NCI-H526 treated with DMSO at 0.1 percent for 48 hours (cell line): ENCODE measurements around the gene C22orf23.

Experiments used
- DNase-seq: peaks from one replicate; lab custom pipeline; 2025; lab: John Stamatoyannopoulos, UW

The C22orf23 gene

GRCh38 chr22:37953437-37954179 is at the start of gene C22orf23, which contains the start of gene POLR2F:
Gene C22orf23, minus strand, starts transcription at chr22:37953601. Its CDS starts 452 bp downstream, at chr22:37953149.
Gene POLR2F, plus strand, starts transcription at chr22:37953699. Its CDS starts 89 bp downstream, at chr22:37953788.
- DNase-seq, result peak; percentile 78

GRCh38 chr22:37999640-38000272 is 46.4 kb upstream of the C22orf23 start:
- peak; percentile 0 for DNase-seq

DNA sequence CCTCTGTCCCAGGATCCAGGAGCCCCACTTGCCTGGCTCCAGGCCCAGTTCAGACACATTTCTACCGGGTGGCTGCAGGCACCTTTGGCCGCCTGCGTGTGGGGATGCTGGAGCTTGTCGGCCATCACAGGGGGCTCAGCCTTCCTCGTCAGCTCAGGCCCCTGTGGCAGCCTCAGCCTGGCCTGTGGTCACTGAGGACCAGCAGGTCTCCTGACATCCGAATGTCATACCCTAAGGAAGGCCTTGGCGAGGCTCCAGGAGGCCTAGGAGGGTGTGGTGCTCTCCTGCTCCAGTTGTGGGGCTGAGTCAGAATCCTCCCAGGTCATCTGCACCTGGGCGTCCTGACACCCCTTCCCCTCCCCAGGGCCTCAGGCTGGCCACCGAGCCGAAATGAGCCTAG is 45.8 kb upstream of the C22orf23 start:
- no peak for DNase-seq

DNA sequence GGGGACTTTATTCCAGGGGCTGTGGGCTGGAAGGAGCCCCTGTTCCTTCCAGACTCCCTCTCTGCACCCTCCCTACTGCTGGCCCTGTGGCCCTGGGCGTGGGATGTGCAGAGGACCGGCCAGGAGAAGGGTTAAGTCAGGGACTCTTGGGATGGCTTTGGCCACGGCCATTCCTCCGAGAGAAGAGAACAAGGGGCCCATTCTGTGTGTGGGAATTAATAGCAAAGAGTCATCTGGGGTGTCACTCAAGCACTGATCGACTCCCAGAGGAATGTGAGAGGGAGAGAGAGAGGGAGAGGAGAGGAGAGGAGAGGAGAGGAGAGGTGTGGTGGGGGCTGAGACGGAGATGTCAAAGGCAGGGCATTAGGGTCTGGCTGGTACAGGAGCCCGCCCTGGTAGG is 45.1 kb upstream of the C22orf23 start:
- no peak for DNase-seq

- no peak for DNase-seq
These were observed 43.3 kb upstream of the C22orf23 start for GRCh38 chr22:37996515-37997246.

DNA sequence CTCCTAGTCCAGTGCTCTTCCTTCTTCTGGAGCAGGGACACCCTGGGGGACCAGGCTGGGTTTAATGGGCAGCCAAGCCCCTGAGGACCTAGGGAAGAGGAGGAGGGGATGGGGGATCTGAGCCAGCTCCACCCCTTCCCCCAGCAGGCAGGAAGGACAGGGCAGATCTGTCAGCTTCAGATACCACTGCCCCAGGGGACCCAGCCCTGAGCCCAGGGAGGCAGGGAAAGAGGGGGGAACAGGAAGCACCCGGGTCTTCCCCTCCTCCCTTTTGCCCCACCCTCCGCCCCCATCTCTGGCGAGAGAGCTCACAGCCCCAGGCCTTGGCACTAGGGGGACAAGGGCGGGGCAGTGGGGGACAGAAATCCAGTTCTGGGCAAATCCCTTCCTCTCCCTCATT is 42.7 kb upstream of the C22orf23 start:
- no peak for DNase-seq

GRCh38 chr22:37995460-37995859 is 42.1 kb upstream of the C22orf23 start:
- DNase-seq, result no peak

DNA sequence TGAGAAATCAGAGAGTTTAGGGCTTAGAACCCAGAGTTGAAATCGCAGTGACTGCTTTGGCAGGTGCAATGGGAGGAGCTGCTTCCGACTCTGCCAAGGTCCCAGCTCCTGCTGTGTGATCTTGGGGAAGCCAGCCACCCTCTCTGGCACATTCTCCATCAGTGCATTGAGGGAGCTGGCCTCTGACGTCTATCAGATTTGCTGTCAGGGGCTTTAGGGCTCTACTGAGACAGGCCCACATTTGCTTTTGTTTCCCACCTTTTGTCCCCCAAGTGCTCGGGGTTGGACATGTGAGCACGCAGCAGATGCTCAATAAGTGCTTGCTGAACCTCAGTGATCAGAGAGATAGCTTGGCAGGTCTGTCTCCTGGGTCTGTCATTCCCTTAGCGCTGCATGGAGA is 41.6 kb upstream of the C22orf23 start:
- no peak for DNase-seq

- DNase-seq, result no peak
These were observed 40.6 kb upstream of the C22orf23 start for GRCh38 chr22:37994049-37994448.

GRCh38 chr22:37991731-37992442 is 38.5 kb upstream of the C22orf23 start:
- no peak for DNase-seq

- no peak for DNase-seq
These were observed 37.5 kb upstream of the C22orf23 start for GRCh38 chr22:37990862-37991261.

- no peak for DNase-seq
These were observed 36.9 kb upstream of the C22orf23 start for GRCh38 chr22:37990301-37990700.

DNA sequence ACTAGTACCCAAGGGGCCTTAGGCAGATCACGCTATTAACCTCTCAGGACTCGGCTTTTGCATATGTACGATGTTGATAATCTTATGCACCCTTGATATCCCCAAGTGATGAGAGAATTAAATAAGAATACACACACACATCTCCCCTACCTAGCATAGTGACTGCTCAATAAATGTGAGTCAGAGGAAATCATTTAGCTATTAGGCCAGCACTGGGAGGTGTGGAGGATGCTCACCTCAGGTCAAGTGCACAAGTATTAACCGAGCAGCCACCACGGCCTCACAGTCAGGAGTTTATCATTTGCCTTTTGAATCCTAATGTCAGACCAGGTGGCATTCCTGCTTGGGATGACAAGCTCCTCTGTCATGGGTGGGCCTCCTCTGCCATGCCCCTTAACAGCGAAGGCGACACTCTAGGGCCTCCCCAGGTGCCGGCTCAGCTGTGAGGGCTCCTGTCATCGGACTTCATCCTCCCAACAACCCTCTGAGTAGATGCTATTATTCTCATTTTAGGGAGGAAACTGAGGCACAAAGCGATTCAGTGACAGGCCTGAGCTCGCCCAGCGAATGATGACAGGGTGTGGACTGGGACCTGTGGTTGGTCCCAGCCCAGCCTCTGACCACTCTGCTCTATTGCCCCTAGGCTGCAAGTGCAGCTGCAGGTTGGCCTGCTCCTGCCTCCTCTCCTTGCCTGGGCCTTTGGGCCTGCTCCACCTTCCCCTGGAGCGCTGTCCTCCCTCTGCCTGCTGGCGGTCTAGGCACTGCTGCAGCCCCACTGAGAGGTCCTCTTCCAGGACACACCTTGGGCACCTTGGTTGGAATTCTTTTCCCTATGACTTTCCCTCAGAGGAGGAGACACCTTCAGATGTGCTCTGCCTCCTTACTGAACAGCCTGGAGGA is 36.0 kb upstream of the C22orf23 start:
- no peak for DNase-seq

DNA sequence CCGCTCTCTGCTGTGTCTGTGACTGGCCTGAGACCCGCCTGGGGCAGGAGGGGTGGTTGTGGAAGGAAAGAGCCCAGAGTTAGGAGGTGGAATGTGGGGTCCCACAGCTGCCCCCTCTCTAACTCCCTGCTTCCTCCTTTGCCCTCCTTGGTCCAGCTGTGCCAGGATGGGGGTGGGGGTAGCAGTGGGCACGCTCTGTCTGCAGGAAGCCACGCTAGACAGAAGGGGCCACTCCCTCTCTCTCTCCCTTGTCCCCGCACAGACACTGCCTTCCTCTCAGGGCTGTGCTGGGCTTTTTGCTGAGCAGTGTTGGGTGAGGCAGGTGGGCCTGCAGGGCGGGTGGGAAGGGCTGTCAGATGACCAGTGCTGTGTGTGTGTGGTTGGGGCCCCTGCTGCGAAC is 33.0 kb upstream of the C22orf23 start:
- no peak for DNase-seq

GRCh38 chr22:37985751-37986281 is 32.4 kb upstream of the C22orf23 start:
- DNase-seq, result no peak

DNA sequence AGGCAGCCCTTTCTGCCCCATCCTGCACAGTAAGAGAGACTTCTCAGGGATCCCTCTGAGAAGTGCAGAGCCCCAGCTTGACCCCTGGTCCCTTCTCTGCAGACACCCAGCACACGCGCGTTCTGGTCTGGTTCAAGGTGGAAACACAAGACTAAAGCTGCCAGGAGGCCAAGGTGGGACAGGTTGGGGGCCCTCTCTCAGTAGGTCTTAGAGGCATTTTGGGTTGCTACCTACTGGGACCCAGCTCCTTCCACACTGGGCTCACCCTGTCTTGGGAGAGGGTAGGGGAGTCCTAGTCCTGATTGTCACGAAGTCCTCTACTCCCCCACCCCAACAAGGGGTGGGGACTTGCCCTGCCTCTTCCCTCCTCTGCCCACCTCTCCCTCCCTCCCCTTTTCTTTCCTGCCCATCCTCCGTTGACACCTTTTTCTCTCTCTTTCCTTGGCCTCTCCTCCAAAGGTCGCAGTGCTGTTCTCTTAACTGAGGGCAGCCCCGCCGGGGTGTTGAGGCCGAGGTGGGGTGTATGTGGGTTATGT is 31.7 kb upstream of the C22orf23 start:
- DNase-seq, result no peak

DNA sequence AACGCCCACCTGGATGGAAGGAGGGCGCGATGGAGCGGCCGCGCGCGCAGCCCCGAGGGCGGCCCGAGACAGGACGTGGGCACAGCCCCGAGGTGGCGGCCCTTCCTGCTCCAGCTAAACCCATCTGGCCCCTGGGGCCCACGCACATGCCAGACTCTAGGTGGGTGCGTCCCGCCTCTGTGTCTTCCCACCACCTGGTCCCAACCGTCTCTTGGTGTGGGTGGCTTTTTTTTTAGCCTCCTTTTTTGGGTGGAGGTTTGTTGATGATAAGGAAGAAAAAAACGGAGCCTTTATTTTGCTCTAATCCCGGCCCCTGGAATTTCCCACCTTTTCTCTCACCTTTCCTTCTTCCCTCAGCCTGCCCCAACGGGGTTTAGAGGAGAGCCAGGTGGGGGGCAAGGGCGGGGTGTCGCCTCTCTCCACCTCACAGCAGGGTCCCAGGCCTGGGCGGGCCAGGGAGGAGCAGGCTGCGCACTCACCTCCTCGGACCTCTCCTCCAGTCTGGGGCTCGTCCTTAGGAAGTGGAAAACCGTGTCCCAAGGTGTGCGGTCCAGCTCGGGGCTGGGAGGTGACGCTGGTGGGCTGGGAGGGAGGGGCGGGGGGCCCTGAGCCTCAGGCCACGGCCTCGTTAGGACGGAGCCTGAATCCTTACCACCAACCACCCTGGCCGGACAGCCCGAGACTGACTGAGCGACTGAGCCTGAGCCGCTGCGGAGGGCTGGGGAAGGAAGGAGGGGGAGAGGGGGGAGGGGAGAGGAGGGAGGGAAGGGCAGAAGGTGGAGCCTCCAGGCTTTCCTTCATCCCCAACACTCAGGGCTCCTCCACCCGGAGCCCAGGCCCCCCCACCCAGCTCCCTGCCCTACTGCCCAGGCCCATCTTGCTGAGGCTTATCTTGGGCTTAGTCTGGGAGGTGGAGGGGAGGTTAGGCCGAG is 30.7 kb upstream of the C22orf23 start, which contains the start of gene SOX10:
Gene SOX10 (minus strand): TSS at position 696 of the 932 bp plus-strand sequence. CDS start 771 bp downstream, outside the sequence.
- DNase-seq, result no peak

- DNase-seq, result no peak
These were observed 29.8 kb upstream of the C22orf23 start for GRCh38 chr22:37982938-37983859.
